LNCAP (cell line): Measurements from ENCODE around the gene RALGAPB.

Source experiments
- TF ChIP-seq, protein P1 (sequence below): fragments of 450-650 bp; IDR thresholded peaks from 2 replicates; pipeline ENCODE4 v1.5.1; 2017; ENCODE audit warnings: mild to moderate bottlenecking

RALGAPB gene

DNA sequence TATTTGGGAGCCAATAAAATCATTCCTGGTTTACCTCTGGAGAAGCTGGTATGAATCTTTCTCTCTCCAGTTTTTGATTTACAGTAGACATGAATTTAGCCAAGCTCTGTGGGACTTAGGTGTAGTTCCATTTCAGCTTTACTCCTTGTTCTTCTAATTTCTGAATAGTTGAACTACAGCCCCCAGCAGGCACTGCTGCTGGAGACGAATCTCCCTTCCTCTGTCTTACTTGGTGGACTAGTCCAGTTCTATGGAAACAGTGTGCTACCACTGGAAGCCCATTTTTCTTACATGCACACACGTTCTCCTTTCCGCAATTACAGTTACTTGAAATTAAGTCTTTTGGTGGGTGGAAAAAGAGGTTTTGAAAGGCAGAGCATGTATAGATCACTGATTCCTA lies 42.3 kb downstream of the RALGAPB start:
- TF ChIP-seq, protein P1, sequence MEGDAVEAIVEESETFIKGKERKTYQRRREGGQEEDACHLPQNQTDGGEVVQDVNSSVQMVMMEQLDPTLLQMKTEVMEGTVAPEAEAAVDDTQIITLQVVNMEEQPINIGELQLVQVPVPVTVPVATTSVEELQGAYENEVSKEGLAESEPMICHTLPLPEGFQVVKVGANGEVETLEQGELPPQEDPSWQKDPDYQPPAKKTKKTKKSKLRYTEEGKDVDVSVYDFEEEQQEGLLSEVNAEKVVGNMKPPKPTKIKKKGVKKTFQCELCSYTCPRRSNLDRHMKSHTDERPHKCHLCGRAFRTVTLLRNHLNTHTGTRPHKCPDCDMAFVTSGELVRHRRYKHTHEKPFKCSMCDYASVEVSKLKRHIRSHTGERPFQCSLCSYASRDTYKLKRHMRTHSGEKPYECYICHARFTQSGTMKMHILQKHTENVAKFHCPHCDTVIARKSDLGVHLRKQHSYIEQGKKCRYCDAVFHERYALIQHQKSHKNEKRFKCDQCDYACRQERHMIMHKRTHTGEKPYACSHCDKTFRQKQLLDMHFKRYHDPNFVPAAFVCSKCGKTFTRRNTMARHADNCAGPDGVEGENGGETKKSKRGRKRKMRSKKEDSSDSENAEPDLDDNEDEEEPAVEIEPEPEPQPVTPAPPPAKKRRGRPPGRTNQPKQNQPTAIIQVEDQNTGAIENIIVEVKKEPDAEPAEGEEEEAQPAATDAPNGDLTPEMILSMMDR = no peak

DNA sequence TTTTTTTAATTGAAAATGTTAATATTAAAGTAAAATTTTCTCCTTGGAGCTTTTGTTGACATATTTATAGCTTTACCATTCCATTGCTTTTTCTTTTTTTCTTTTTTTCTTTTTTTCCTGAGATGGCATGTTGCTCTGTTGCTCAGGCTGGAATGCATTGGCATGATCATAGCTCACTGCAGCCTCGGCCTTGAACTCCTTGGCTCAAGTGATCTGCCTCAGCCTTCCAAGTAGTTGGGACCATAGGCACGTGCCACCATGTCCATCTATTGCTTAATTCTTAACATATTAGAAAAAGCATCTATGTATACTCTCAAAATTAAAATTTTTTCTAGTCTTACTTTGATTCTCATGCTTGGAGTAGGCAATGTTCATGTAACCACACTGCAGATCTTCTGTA lies 43.0 kb downstream of the RALGAPB start:
- TF ChIP-seq, protein P1 = no peak

DNA sequence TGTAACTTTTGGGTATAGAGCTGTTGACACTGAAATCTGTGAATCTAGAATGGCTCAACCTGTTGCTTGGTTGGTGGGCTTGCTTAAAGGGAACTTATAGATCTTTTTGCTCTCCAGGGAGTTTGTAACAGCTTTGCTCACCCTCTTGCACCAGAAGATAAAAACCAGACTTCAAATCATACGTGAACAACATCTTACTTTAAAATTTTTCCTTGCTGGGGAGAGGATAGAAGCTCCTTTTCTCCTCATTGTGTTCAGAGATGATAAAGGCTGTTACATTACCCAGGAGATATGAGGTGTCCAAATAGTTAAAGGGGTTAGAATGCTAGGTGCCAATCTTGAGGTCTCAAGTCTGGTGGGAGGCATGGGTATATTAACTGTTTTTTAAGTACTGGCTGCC lies 46.8 kb downstream of the RALGAPB start:
- TF ChIP-seq, protein P1 = no peak

GRCh38 chr20:38520261-38520660 lies 47.6 kb downstream of the RALGAPB start:
- TF ChIP-seq, protein P1 = no peak

DNA sequence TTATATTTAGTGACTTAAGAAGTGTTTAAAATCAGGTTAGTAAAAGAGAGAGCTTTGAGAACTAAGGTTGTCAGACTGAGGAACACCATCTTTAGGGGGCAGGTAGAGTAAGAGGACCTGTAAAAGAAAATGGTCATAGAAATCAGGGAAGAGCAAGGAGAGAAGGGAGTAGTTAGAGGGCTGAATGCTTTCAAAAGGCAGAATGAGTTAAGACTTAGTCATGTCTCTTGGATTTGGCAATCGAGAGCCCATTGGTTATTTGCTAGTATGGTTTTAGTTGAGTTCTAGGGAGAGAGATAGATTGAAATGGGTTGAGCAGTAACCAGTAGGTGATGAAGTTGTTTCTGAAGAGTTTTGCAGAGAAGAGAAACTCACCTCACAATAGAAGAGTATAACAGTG lies 51.1 kb downstream of the RALGAPB start:
- TF ChIP-seq, protein P1 = no peak

DNA sequence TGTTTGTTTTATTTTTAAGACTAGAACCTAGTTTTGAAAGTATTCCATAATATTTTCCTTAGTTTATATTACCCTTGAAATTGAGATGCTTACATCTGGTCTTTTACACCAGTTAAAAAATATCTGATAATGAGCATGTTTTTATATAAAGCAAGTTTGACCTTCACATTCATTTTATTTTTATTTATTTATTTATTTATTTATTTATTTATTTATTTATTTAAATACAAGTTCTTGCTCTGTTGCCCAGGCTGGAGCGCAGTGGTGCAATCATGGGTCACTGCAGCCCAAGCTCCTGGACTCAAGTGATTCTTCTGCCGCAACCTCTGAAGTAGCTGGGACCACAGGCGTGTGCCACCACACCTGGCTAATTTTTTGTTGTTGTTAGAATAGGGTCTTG lies 55.5 kb downstream of the RALGAPB start:
- TF ChIP-seq, protein P1 = no peak

DNA sequence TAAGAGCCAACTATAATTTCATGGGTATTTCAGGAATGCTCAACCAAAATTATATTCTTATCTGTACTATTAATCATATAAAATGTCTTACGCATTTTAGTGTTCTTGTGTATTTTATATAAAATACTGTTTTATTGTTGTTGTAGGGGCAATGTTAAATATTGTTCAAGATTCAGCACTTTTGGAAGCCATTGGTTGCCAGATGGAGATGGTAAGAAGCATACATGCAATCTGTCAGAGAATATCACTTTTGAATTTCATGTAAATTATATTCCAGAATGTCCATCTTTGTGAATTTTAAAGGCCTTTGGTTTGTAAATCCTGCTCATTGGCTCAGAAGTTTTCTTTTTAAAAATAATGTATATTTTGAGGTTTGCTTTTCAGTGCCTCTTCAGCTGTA lies 58.4 kb downstream of the RALGAPB start:
- TF ChIP-seq, protein P1 = no peak

DNA sequence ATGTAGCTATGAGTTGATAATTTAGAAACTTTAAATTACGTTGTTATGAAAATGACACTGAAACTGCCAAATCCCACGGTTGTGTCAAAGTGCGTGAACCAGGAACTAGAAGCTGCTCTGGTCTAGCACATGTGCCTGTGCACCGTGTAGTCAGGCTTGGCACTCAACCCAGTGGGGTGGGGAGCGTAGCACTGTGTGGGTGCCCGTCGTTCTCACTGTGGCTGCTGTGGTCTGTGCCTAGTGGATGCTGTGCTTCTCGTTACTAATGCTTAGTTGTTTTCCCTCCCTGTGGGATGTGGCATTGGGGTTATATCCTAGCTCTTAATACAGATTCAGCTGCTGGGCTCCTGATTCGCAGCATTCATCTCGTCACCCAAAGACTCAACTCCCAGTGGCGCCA lies 62.1 kb downstream of the RALGAPB start:
- TF ChIP-seq, protein P1 = no peak
